ENCODE data around the gene RCL1.
"Not testable (repeated sequence)": the region's sequence is repeated elsewhere in the genome, so short reads cannot be mapped to it uniquely, and the experiment has no call there.

Gene RCL1

GRCh38 chr9:4783191-4783590 lies 9.6 kb upstream of the RCL1 start:
- DNase-seq (ENCODE audit: low read depth in 2 of 2): not testable (repeated sequence)

GRCh38 chr9:4784403-4784802 lies 8.3 kb upstream of the RCL1 start:
- DNase-seq (ENCODE audit: low read depth in 2 of 2): no peak

GRCh38 chr9:4786599-4786998 lies 6.1 kb upstream of the RCL1 start:
- DNase-seq (ENCODE audit: low read depth in 2 of 2): no peak

- DNase-seq (ENCODE audit: low read depth in 2 of 2): no peak
These were observed 4.9 kb upstream of the RCL1 start for GRCh38 chr9:4787876-4788275.

GRCh38 chr9:4788703-4789102 lies 4.0 kb upstream of the RCL1 start:
- DNase-seq (ENCODE audit: low read depth in 2 of 2): no peak

- no peak for DNase-seq (ENCODE audit: low read depth in 2 of 2)
These were observed 631 bp upstream of the RCL1 start for GRCh38 chr9:4792054-4792571.

- no peak for DNase-seq (ENCODE audit: low read depth in 2 of 2)
These were observed 983 bp downstream of the RCL1 start for GRCh38 chr9:4793459-4794395.

- DNase-seq (ENCODE audit: low read depth in 2 of 2): no peak
These were observed 1.9 kb downstream of the RCL1 start for GRCh38 chr9:4794691-4795090.

- DNase-seq (ENCODE audit: low read depth in 2 of 2): not testable (repeated sequence)
These were observed 2.4 kb downstream of the RCL1 start for GRCh38 chr9:4795108-4795507.

- DNase-seq (ENCODE audit: low read depth in 2 of 2): no peak
These were observed 3.8 kb downstream of the RCL1 start for GRCh38 chr9:4796530-4796929.

GRCh38 chr9:4796988-4797853 lies 4.5 kb downstream of the RCL1 start:
- no peak for DNase-seq (ENCODE audit: low read depth in 2 of 2)

GRCh38 chr9:4797854-4798150 lies 5.1 kb downstream of the RCL1 start:
- DNase-seq (ENCODE audit: low read depth in 2 of 2): no peak

- DNase-seq (ENCODE audit: low read depth in 2 of 2): no peak
These were observed 5.7 kb downstream of the RCL1 start for GRCh38 chr9:4798281-4799032.

- DNase-seq (ENCODE audit: low read depth in 2 of 2): no peak
These were observed 6.3 kb downstream of the RCL1 start for GRCh38 chr9:4799033-4799430.

GRCh38 chr9:4799775-4800174 lies 7.0 kb downstream of the RCL1 start:
- DNase-seq (ENCODE audit: low read depth in 2 of 2): no peak

- DNase-seq (ENCODE audit: low read depth in 2 of 2): no peak
These were observed 8.4 kb downstream of the RCL1 start for GRCh38 chr9:4801156-4801555.

- DNase-seq (ENCODE audit: low read depth in 2 of 2): no peak
These were observed 11.2 kb downstream of the RCL1 start for GRCh38 chr9:4803670-4804530.

- no peak for DNase-seq (ENCODE audit: low read depth in 2 of 2)
These were observed 11.8 kb downstream of the RCL1 start for GRCh38 chr9:4804531-4805016.

- no peak for DNase-seq (ENCODE audit: low read depth in 2 of 2)
These were observed 12.6 kb downstream of the RCL1 start for GRCh38 chr9:4805191-4805918.

- no peak for DNase-seq (ENCODE audit: low read depth in 2 of 2)
These were observed 17.8 kb downstream of the RCL1 start for GRCh38 chr9:4810565-4810964.
